ENCODE results near the gene PNMA1. TPM values are rescaled to one million over a fixed set of nuclear protein-coding genes. Genes with fewer than 3 reads are reported as not detected.

The PNMA1 gene
- total and polyA plus RNA-seq, 12 donors = 14.4 to 74.6 (median 31.9) TPM

- Histone ChIP-seq H3K9me3 (replicated peaks in 1 of 3) (no peaks in the 10 kb centered on the region), H3K4me3 (no peak overlapping the region), H3K4me1 (replicated peaks in 1 of 2) (no peaks in the 10 kb centered on the region), H3K27me3 (no peaks in the 10 kb centered on the region), H3K27ac (no peak overlapping the region), H3K36me3 (replicated peaks in 1 of 2) (no peaks in the 10 kb centered on the region)
- DNase-seq = no peak
- TF ChIP-seq CTCF (IDR thresholded peaks at IDR 0.05) = no peak
- 93 to 100% (median 96%) methylated on average over 4 of the region's 4 CpGs for WGBS, 4 donors
- intact Hi-C loops (cut with DNase I) = no loop called here
Measured at GRCh38 chr14:73678698-73679097, 35.5 kb downstream of the PNMA1 start.

DNA sequence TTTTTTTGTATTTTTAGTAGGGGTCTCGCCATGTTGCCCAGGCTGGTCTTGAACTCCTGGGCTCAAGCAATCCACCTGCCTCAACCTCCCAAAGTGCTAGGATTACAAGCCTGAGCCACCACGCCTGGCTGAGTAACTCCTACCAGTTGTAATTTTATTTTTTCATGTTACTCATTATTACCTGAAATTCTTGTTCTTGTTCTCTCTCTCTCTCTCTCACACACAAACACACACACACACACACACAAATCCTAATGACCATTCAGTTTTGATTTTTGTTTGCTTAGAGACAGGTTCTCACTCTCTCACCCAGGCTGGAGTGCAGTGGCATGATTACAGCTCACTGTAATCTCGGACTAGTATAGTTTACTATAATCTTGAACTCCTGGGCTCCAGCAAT lies 39.2 kb downstream of the PNMA1 start:
- H3K9me3 ChIP-seq (replicated peaks in 1 of 3) = no peaks in the 10 kb centered on the region
- no peaks in the 10 kb centered on the region for H3K36me3 ChIP-seq (replicated peaks in 1 of 2)
- H3K27ac ChIP-seq = no peak overlapping the region
- H3K4me3 ChIP-seq = no peak overlapping the region
- H3K27me3 ChIP-seq = no peaks in the 10 kb centered on the region
- intact Hi-C loops (cut with DNase I) = no loop called here
- no peak for TF ChIP-seq POLR2A (IDR thresholded peaks at IDR 0.05)
- no peak for TF ChIP-seq CTCF (IDR thresholded peaks at IDR 0.05)
- DNase-seq = no peak
- no peaks in the 10 kb centered on the region for H3K4me1 ChIP-seq (replicated peaks in 1 of 2)
- 91 to 100% (median 97%) methylated on average over 3 of the region's 3 CpGs for whole genome bisulfite sequencing, 4 donors

- TF ChIP-seq POLR2A (IDR thresholded peaks at IDR 0.05) (no peak), CTCF (IDR thresholded peaks at IDR 0.05) (no peak)
- intact Hi-C loops (cut with DNase I) = no loop called here
- Histone ChIP-seq H3K4me3 (no peak overlapping the region), H3K4me1 (replicated peaks in 1 of 2) (peaks cover 0 to 5% of the 10 kb centered on the region in 2 donors), H3K27me3 (no peaks in the 10 kb centered on the region), H3K36me3 (replicated peaks in 1 of 2) (peaks cover 0 to 4% of the 10 kb centered on the region in 2 donors), H3K27ac (no peak overlapping the region), H3K9me3 (replicated peaks in 1 of 3) (no peaks in the 10 kb centered on the region)
- no peak for DNase-seq
- WGBS, 4 donors = 92 to 98% (median 94%) methylated on average over 3 of the region's 3 CpGs
Measured at GRCh38 chr14:73667854-73668253, 46.3 kb downstream of the PNMA1 start.

GRCh38 chr14:73666583-73666982 lies 47.6 kb downstream of the PNMA1 start:
- no peak for DNase-seq
- Histone ChIP-seq H3K27ac (no peak overlapping the region), H3K27me3 (no peaks in the 10 kb centered on the region), H3K36me3 (replicated peaks in 1 of 2) (peaks cover 0 to 4% of the 10 kb centered on the region in 2 donors), H3K9me3 (replicated peaks in 1 of 3) (no peaks in the 10 kb centered on the region), H3K4me3 (no peak overlapping the region), H3K4me1 (replicated peaks in 1 of 2) (peaks cover 0 to 5% of the 10 kb centered on the region in 2 donors)
- intact Hi-C loops (cut with DNase I) = no loop called here
- TF ChIP-seq POLR2A (IDR thresholded peaks at IDR 0.05) (no peak), CTCF (IDR thresholded peaks at IDR 0.05) (no peak)
- WGBS, 4 donors = 62 to 73% (median 67%) methylated on average over 5 of the region's 5 CpGs
